NOMO-1 (cell line): ENCODE measurements around the gene POLR1D.

Experiments
- DNase-seq, 2 experiments: peaks; one replicate each; lab custom pipeline; 2025; ENCODE audit not compliant: unreplicated experiment in 2 of 2; lab: John Stamatoyannopoulos, UW

Gene POLR1D

GRCh38 chr13:27670861-27671260 lies 49.2 kb downstream of the POLR1D start:
- no peak for DNase-seq

GRCh38 chr13:27672025-27672424 lies 50.3 kb downstream of the POLR1D start:
- DNase-seq = no peak
